ENCODE results near the gene IGF2BP2.

DNA sequence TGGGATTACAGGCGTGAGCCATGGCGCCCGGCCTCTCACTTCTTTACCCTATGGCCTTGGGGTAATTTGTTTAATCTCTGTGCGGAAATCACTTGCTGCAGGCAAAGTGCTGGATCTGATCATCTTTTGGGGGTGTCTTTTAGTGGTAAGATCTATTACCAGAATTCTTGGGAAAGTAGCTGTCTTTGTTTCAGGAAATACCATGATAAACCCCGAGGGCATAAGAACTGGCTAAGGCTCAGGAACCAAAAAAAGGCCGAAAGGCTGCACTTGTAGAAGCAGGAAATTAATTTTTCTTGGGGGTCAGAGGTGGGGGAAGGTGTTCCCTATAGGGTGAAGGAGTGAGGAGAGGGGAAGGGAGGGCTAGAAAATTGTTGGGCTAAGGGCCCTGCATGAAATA lies 22.7 kb upstream of the IGF2BP2 start:
- TF ChIP-seq POLR2A (IDR thresholded peaks at IDR 0.05; ENCODE audit: borderline replicate concordance, extremely low read depth, insufficient read depth, insufficient read length) (no peak), EZH2 (IDR thresholded peaks at IDR 0.05) (no peak), POLR2AphosphoS5 (IDR thresholded peaks at IDR 0.05; ENCODE audit: low read depth, low read length) (no peak), TCF7L2 (IDR thresholded peaks at IDR 0.05; ENCODE audit: borderline replicate concordance, extremely low read depth, insufficient read depth, insufficient read length) (no peak)
- TF ChIP-seq, protein P1, sequence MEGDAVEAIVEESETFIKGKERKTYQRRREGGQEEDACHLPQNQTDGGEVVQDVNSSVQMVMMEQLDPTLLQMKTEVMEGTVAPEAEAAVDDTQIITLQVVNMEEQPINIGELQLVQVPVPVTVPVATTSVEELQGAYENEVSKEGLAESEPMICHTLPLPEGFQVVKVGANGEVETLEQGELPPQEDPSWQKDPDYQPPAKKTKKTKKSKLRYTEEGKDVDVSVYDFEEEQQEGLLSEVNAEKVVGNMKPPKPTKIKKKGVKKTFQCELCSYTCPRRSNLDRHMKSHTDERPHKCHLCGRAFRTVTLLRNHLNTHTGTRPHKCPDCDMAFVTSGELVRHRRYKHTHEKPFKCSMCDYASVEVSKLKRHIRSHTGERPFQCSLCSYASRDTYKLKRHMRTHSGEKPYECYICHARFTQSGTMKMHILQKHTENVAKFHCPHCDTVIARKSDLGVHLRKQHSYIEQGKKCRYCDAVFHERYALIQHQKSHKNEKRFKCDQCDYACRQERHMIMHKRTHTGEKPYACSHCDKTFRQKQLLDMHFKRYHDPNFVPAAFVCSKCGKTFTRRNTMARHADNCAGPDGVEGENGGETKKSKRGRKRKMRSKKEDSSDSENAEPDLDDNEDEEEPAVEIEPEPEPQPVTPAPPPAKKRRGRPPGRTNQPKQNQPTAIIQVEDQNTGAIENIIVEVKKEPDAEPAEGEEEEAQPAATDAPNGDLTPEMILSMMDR (IDR thresholded peaks at IDR 0.05 in 2 of 3, conservative IDR thresholded peaks at IDR 0.05 in 1 of 3; ENCODE audit: borderline replicate concordance in 1 of 3, insufficient read depth in 1 of 3, low read depth in 2 of 3, low read length in 2 of 3), result no peak
- TF ChIP-seq, protein P2, sequence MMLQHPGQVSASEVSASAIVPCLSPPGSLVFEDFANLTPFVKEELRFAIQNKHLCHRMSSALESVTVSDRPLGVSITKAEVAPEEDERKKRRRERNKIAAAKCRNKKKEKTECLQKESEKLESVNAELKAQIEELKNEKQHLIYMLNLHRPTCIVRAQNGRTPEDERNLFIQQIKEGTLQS (IDR thresholded peaks at IDR 0.05), result no peak

All from HCT116 (cell line).